Liver (tissue), 9 donors: ENCODE measurements around the gene CCDC88C. TPM values are rescaled to one million over a fixed set of nuclear protein-coding genes. Genes with fewer than 3 reads are reported as not detected.

Source experiments
- DNase-seq: peaks from one replicate; pipeline ENCODE4 v3.0.0-alpha.2; 2017; ENCODE audit warnings: low spot score
- H3K27ac ChIP-seq, 2 donors: one replicate each; pipeline ENCODE4 v1.7.0; 2013; ENCODE audit warnings: inconsistent platforms in 2 of 2, low read length in 2 of 2, control low read depth in 1 of 2, low read depth in 1 of 2, mild to moderate bottlenecking in 1 of 2
- H3K27me3 ChIP-seq, 4 donors: one replicate each; pipeline versions ENCODE4 v1.6.1 to v1.7.0; 2013; ENCODE audit warnings: low read length in 3 of 4, inconsistent platforms in 1 of 4, mild to moderate bottlenecking in 1 of 4, moderate library complexity in 1 of 4; ENCODE audit not compliant: control insufficient read depth in 4 of 4, insufficient read depth in 4 of 4
- H3K36me3 ChIP-seq, 4 donors: one replicate each; pipeline versions ENCODE4 v1.6.1 to v1.7.0; 2013; ENCODE audit warnings: low read length in 3 of 4, mild to moderate bottlenecking in 3 of 4, low read depth in 1 of 4, moderate library complexity in 1 of 4; ENCODE audit not compliant: control insufficient read depth in 4 of 4, insufficient read depth in 3 of 4
- H3K4me1 ChIP-seq, 4 donors: one replicate each; pipeline versions ENCODE4 v1.6.1 to v1.7.0; 2013; ENCODE audit warnings: low read length in 3 of 4, mild to moderate bottlenecking in 3 of 4, moderate library complexity in 1 of 4; ENCODE audit not compliant: control insufficient read depth in 4 of 4, insufficient read depth in 4 of 4
- H3K4me3 ChIP-seq, 3 donors: one replicate each; pipeline versions ENCODE4 v1.6.1 to v1.7.0; 2013; ENCODE audit warnings: low read length in 3 of 3, control low read depth in 1 of 3, low read depth in 1 of 3, mild to moderate bottlenecking in 1 of 3
- H3K9ac ChIP-seq, 2 donors: one replicate each; pipeline ENCODE4 v1.7.0; 2013; ENCODE audit warnings: low read length in 2 of 2, mild to moderate bottlenecking in 2 of 2, moderate library complexity in 2 of 2, control low read depth in 1 of 2, low read depth in 1 of 2
- H3K9me3 ChIP-seq, 4 donors: one replicate each; pipeline versions ENCODE4 v1.6.1 to v1.7.0; 2013; ENCODE audit warnings: low read length in 3 of 4; ENCODE audit not compliant: control insufficient read depth in 4 of 4
- ATF3 ChIP-seq: IDR thresholded peaks from 2 replicates; pipeline ENCODE4 v1.6.1; 2016; ENCODE audit warnings: antibody characterized with exemption
- CTCF ChIP-seq: fragments of 150-350 bp; IDR thresholded peaks from 2 replicates; pipeline ENCODE4 v1.5.1; 2017; ENCODE audit warnings: improper control_type of control experiment, low read depth, low read length; ENCODE audit not compliant: missing input control
- EGR1 ChIP-seq, 2 donors: IDR thresholded peaks; 2 replicates each; pipeline ENCODE4 v1.6.1; 2016 to 2018; ENCODE audit warnings: antibody characterized with exemption in 2 of 2, low read depth in 2 of 2
- FOXA1 ChIP-seq: IDR thresholded peaks from 2 replicates; pipeline ENCODE4 v1.6.1; 2016; ENCODE audit warnings: antibody characterized with exemption
- FOXA2 ChIP-seq: IDR thresholded peaks from 2 replicates; pipeline ENCODE4 v1.6.1; 2016; ENCODE audit warnings: antibody characterized with exemption
- GABPA ChIP-seq, 2 donors: IDR thresholded peaks in 1 of 2; conservative IDR thresholded peaks in 1 of 2; 2 replicates each; pipeline ENCODE4 v1.6.1; 2016; ENCODE audit warnings: antibody characterized with exemption in 2 of 2, mild to moderate bottlenecking in 1 of 2, moderate library complexity in 1 of 2
- HNF4A ChIP-seq, 2 donors: conservative IDR thresholded peaks; 2 replicates each; pipeline ENCODE4 v1.6.1; 2016; ENCODE audit warnings: antibody characterized with exemption in 2 of 2, mild to moderate bottlenecking in 2 of 2
- HNF4G ChIP-seq: IDR thresholded peaks from 2 replicates; pipeline ENCODE4 v1.6.1; 2016; ENCODE audit warnings: antibody characterized with exemption
- JUND ChIP-seq, 2 donors: IDR thresholded peaks; 2 replicates each; pipeline ENCODE4 v1.6.1; 2016; ENCODE audit warnings: antibody characterized with exemption in 2 of 2
- MAX ChIP-seq: IDR thresholded peaks from 2 replicates; pipeline ENCODE4 v1.6.1; 2016; ENCODE audit warnings: antibody characterized with exemption
- NR2F2 ChIP-seq: IDR thresholded peaks from 2 replicates; pipeline ENCODE4 v1.6.1; 2016; ENCODE audit warnings: antibody characterized with exemption
- RAD21 ChIP-seq, 2 donors: IDR thresholded peaks; 2 replicates each; pipeline ENCODE4 v1.6.1; 2016; ENCODE audit warnings: antibody characterized with exemption in 2 of 2, mild to moderate bottlenecking in 2 of 2
- REST ChIP-seq: IDR thresholded peaks from 2 replicates; pipeline ENCODE4 v1.6.1; 2016; ENCODE audit warnings: antibody characterized with exemption, mild to moderate bottlenecking
- RXRA ChIP-seq, 2 donors: IDR thresholded peaks; 2 replicates each; pipeline ENCODE4 v1.6.1; 2017 to 2018; ENCODE audit warnings: antibody characterized with exemption in 2 of 2, mild to moderate bottlenecking in 1 of 2
- SP1 ChIP-seq: IDR thresholded peaks from 2 replicates; pipeline ENCODE4 v1.6.1; 2018; ENCODE audit warnings: antibody characterized with exemption, mild to moderate bottlenecking
- TAF1 ChIP-seq: conservative IDR thresholded peaks from 2 replicates; pipeline ENCODE4 v1.6.1; 2016; ENCODE audit warnings: antibody characterized with exemption, mild to moderate bottlenecking
- YY1 ChIP-seq: IDR thresholded peaks from 2 replicates; pipeline ENCODE4 v1.6.1; 2016; ENCODE audit warnings: antibody characterized with exemption, mild to moderate bottlenecking
- ZBTB33 ChIP-seq: IDR thresholded peaks from 2 replicates; pipeline ENCODE4 v1.6.1; 2016; ENCODE audit warnings: antibody characterized with exemption
- WGBS: extraction: QIAGEN DNeasy Blood & Tissue Kit; methylation state at CpG from one replicate; pipeline ENCODE4 v1.1.7; 2013; 5-methylcytosine and 5-hydroxymethylcytosine counted together
- polyA plus RNA-seq, 2 donors: library from polyadenylated mRNA; stranded (reverse) in 1 of 2; unstranded in 1 of 2; fragments of 200-250 nt in 1 of 2; fragments of >200 nt in 1 of 2; fragmentation: Nextera tagmentation in 1 of 2; extraction: Ambion mirVana in 1 of 2; gene quantifications; one replicate each; pipeline versions ENCODE4 v1.2.1 to v1.2.3, GENCODE V29; 2013 to 2015
- total RNA-seq, 2 donors: library from RNA; depleted of rRNA; stranded (reverse); fragments of >200 nt; gene quantifications; one replicate each; pipeline ENCODE4 v1.2.3, GENCODE V29; 2014
- donor health status: healthy.
- donor health status: healthy.
- donor health status: healthy.
- donor health status: healthy.
- donor health status: healthy.

CCDC88C gene
- total and polyA plus RNA-seq, 4 donors, result 1.3 to 10.8 (median 4.0) TPM

GRCh38 chr14:91375720-91376452 lies 41.7 kb downstream of the CCDC88C start:
- Histone ChIP-seq H3K9me3 (no peaks in the 10 kb centered on the region), H3K36me3 (no peaks in the 10 kb centered on the region), H3K27me3 (no peaks in the 10 kb centered on the region), H3K4me3 (no peak overlapping the region), H3K27ac (no peak overlapping the region), H3K4me1 (peaks cover 0 to 40% (median 14%) of the 10 kb centered on the region in 4 donors), H3K9ac (no peak overlapping the region)
- TF ChIP-seq YY1, result no peak
- no peak for TF ChIP-seq NR2F2
- TF ChIP-seq FOXA1, result no peak
- no peak for TF ChIP-seq JUND (IDR thresholded peaks at IDR 0.05)
- TF ChIP-seq GABPA (IDR thresholded peaks at IDR 0.05 in 1 of 2, conservative IDR thresholded peaks at IDR 0.05 in 1 of 2), result no peak
- TF ChIP-seq REST, result no peak
- no peak for TF ChIP-seq HNF4G
- TF ChIP-seq TAF1, result no peak
- no peak for TF ChIP-seq MAX
- TF ChIP-seq SP1, result no peak
- TF ChIP-seq RXRA (IDR thresholded peaks at IDR 0.05), result no peak
- TF ChIP-seq FOXA2, result no peak
- no peak for TF ChIP-seq EGR1 (IDR thresholded peaks at IDR 0.05; ENCODE audit: low read depth in 2 of 2)
- no peak for TF ChIP-seq ATF3
- TF ChIP-seq CTCF, result no peak
- TF ChIP-seq RAD21 (IDR thresholded peaks at IDR 0.05), result no peak
- no peak for TF ChIP-seq HNF4A (conservative IDR thresholded peaks at IDR 0.05)
- no peak for TF ChIP-seq ZBTB33
- 95% methylated on average over 25 of the region's 25 CpGs for WGBS
- no peak for DNase-seq
